PFSK-1 (cell line): Measurements from ENCODE around the gene ZNF174.

Experiments
- FOXP2 ChIP-seq: optimal IDR thresholded peaks from 2 replicates; pipeline ENCODE3; 2011; ENCODE audit warnings: borderline replicate concordance, control low read depth, inconsistent platforms; ENCODE audit not compliant: insufficient read depth; ENCODE audit errors: extremely low read length, extremely low read depth
- POLR2AphosphoS5 ChIP-seq: IDR thresholded peaks from 2 replicates; pipeline ENCODE4 v1.6.1; 2012; ENCODE audit warnings: low read depth, mild to moderate bottlenecking, control low read depth, low read length, moderate library complexity
- SIN3A ChIP-seq: IDR thresholded peaks from 2 replicates; pipeline ENCODE4 v1.6.1; 2012; ENCODE audit warnings: mild to moderate bottlenecking, low read length, moderate library complexity, borderline replicate concordance; ENCODE audit not compliant: insufficient read depth
- TAF1 ChIP-seq: IDR thresholded peaks from 2 replicates; pipeline ENCODE4 v1.6.1; 2012; ENCODE audit warnings: low read length, control low read depth, borderline replicate concordance; ENCODE audit not compliant: insufficient read depth
- TF ChIP-seq, protein P1 (sequence below), 2 experiments: IDR thresholded peaks; 2 replicates each; pipeline versions ENCODE4 v1.6.1 to v1.8.0; 2011 to 2012; ENCODE audit warnings: low read depth in 2 of 2, low read length in 2 of 2, control low read depth in 1 of 2, inconsistent platforms in 1 of 2, mild to moderate bottlenecking in 1 of 2, moderate library complexity in 1 of 2; ENCODE audit not compliant: insufficient read depth in 1 of 2

The ZNF174 gene

DNA sequence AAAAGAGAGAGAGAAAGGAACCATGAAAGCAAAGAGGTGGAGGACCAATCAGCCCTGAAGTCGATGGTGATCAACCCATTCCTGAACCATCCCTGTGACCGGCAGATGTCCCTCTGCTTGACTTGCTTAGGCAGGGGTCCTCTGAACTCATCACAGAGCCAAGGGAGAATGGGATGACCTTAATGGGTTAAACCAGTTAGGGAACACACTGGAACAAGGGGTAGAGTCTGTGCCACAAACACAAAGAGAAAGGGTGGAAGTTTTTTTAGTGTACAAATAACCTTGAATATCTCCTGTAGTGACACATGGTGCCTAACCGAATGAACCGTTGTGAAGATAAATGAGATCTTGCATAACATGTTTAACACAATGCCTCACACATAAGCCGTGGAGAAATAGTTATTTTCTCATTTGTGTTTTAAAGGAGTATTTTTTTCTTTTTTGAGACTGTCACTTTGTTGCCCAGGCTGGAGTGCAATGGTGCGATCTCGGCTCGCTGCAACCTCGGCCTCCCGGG, 53.7 kb downstream of the ZNF174 start:
- no peak for TF ChIP-seq SIN3A
- no peak for TF ChIP-seq FOXP2
- no peak for TF ChIP-seq TAF1
- TF ChIP-seq, protein P1, sequence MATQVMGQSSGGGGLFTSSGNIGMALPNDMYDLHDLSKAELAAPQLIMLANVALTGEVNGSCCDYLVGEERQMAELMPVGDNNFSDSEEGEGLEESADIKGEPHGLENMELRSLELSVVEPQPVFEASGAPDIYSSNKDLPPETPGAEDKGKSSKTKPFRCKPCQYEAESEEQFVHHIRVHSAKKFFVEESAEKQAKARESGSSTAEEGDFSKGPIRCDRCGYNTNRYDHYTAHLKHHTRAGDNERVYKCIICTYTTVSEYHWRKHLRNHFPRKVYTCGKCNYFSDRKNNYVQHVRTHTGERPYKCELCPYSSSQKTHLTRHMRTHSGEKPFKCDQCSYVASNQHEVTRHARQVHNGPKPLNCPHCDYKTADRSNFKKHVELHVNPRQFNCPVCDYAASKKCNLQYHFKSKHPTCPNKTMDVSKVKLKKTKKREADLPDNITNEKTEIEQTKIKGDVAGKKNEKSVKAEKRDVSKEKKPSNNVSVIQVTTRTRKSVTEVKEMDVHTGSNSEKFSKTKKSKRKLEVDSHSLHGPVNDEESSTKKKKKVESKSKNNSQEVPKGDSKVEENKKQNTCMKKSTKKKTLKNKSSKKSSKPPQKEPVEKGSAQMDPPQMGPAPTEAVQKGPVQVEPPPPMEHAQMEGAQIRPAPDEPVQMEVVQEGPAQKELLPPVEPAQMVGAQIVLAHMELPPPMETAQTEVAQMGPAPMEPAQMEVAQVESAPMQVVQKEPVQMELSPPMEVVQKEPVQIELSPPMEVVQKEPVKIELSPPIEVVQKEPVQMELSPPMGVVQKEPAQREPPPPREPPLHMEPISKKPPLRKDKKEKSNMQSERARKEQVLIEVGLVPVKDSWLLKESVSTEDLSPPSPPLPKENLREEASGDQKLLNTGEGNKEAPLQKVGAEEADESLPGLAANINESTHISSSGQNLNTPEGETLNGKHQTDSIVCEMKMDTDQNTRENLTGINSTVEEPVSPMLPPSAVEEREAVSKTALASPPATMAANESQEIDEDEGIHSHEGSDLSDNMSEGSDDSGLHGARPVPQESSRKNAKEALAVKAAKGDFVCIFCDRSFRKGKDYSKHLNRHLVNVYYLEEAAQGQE (IDR thresholded peaks at IDR 0.05; ENCODE audit: insufficient read depth in 1 of 2, low read depth in 2 of 2, low read length in 2 of 2), result no peak
- TF ChIP-seq POLR2AphosphoS5, result no peak

DNA sequence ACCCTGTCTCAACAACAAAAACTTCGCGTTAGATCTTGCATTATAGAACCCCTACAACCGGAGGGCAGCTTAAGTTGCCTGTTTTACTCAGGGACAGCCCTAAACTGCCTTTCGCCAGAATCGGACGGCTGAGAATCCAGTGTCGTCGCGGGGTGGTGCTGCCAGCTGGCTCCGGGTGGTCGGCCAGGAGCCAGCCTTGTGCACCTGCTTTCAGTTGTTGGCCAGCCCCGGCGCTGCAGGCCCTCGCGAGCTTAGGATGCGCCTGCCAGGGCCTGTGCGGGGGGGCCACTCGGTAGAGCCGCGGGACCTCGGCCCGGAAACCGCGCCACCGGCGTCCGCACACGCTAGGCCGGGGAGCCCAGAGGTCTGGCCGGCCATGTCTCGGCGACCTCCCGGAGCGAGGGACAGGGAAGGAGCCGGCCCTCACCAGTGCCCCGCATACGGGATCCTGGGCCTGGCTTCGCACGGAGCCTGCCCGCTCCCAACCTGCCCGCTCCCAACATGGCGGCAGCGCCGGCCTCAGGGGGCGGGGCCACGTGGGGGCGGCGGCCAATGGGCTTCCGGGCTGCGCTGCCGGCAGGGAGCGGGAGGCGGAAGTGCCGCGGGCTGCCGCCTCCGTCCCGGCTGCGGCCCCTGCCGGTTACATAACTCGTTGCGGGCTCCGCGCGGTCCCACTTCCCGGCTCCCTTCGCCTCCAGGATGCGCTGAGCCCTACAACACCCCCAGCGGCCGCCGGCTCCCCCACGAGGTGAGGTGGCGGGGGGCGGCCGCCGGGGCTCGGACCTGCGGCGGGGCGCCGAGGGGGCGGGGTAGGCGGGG, 56.6 kb downstream of the ZNF174 start:
- 0 out of 2 replicates have a peak, but pooled peaks have one; percentile 46 for TF ChIP-seq TAF1
- TF ChIP-seq SIN3A, result no peak
- peak; percentile 70 for TF ChIP-seq POLR2AphosphoS5
- TF ChIP-seq, protein P1 (IDR thresholded peaks at IDR 0.05; ENCODE audit: insufficient read depth in 1 of 2, low read depth in 2 of 2, low read length in 2 of 2), result no peak
- TF ChIP-seq FOXP2, result peak; percentile 41

GRCh38 chr16:3458278-3458851, 57.4 kb downstream of the ZNF174 start:
- TF ChIP-seq TAF1 (no peak), SIN3A (no peak), POLR2AphosphoS5 (no peak), FOXP2 (no peak)
- TF ChIP-seq, protein P1 (IDR thresholded peaks at IDR 0.05; ENCODE audit: insufficient read depth in 1 of 2, low read depth in 2 of 2, low read length in 2 of 2), result no peak

GRCh38 chr16:3458852-3459361, 57.9 kb downstream of the ZNF174 start:
- TF ChIP-seq SIN3A (no peak), FOXP2 (no peak), TAF1 (no peak), POLR2AphosphoS5 (no peak)
- TF ChIP-seq, protein P1 (IDR thresholded peaks at IDR 0.05; ENCODE audit: insufficient read depth in 1 of 2, low read depth in 2 of 2, low read length in 2 of 2), result no peak
